Measurements from ENCODE around the gene ATOSA. TPM values are rescaled to one million over a fixed set of nuclear protein-coding genes. Genes with fewer than 3 reads are reported as not detected.

The ATOSA gene
- total and polyA plus RNA-seq, 11 donors, result 12.2 to 51.5 (median 29.8) TPM

GRCh38 chr15:52652286-52652685 is 26.9 kb downstream of the ATOSA start:
- no peaks in the 10 kb centered on the region for H3K27me3 ChIP-seq
- no peaks in the 10 kb centered on the region for H3K9me3 ChIP-seq
- ATAC-seq (no peak), DNase-seq (no peak)
- H3K27ac ChIP-seq, result peak overlapping the region; percentile 1 to 76 (median 68)
- peaks cover 13 to 71% (median 47%) of the 10 kb centered on the region in 12 donors for H3K4me1 ChIP-seq
- H3K4me3 ChIP-seq, result peak overlapping the region in 5 of 12 donors; percentile 21 to 46 (median 35)
- H3K36me3 ChIP-seq, result peaks cover 0 to 45% (median 29%) of the 10 kb centered on the region in 9 donors
- TF ChIP-seq CTCF (IDR thresholded peaks at IDR 0.05), result no peak
- no peak for TF ChIP-seq POLR2A (IDR thresholded peaks at IDR 0.05)
- intact Hi-C loops (cut with DNase I), result loop anchor here in 3 of 10 donors (2.0 kb wide), 1 partner anchor 27 kb away; the partner anchor contains the start of gene ATOSA (in 3 of the 3)
- 9 to 20% (median 16%) methylated on average over 1 of the region's 1 CpG for WGBS, 4 donors

GRCh38 chr15:52651868-52652267 is 27.3 kb downstream of the ATOSA start:
- Histone ChIP-seq H3K4me1 (peaks cover 9 to 67% (median 42%) of the 10 kb centered on the region in 12 donors), H3K27ac (peak overlapping the region; percentile 11 to 76 (median 68))
- ATAC-seq, result peak; percentile 96 to 100 (median 100)

GRCh38 chr15:52651114-52651513 is 28.1 kb downstream of the ATOSA start:
- Histone ChIP-seq H3K4me3 (peak overlapping the region in 3 of 12 donors; percentile 42 to 46 (median 45)), H3K4me1 (peaks cover 8 to 61% (median 35%) of the 10 kb centered on the region in 12 donors), H3K9me3 (no peaks in the 10 kb centered on the region), H3K36me3 (peaks cover 0 to 44% (median 31%) of the 10 kb centered on the region in 9 donors), H3K27me3 (no peaks in the 10 kb centered on the region), H3K27ac (peak overlapping the region in 9 of 12 donors; percentile 11 to 76 (median 68))
- no peak for DNase-seq
- no peak for ATAC-seq
- TF ChIP-seq CTCF (IDR thresholded peaks at IDR 0.05) (no peak), POLR2A (IDR thresholded peaks at IDR 0.05) (no peak)
- intact Hi-C loops (cut with DNase I), result no loop called here
- WGBS, 4 donors, result 78 to 93% (median 89%) methylated on average over 1 of the region's 1 CpG

More at GRCh38 chr15:52651868-52652267, 27.3 kb downstream of the ATOSA start:
- H3K4me3 ChIP-seq, result peak overlapping the region in 9 of 12 donors; percentile 19 to 46 (median 33)
- H3K9me3 ChIP-seq, result no peaks in the 10 kb centered on the region
- H3K27me3 ChIP-seq, result no peaks in the 10 kb centered on the region
- H3K36me3 ChIP-seq, result peaks cover 0 to 44% (median 29%) of the 10 kb centered on the region in 9 donors
- intact Hi-C loops (cut with DNase I), result loop anchor here in 3 of 10 donors (2.0 kb wide), 1 partner anchor 27 kb away; the partner anchor contains the start of gene ATOSA (in 3 of the 3)
- TF ChIP-seq CTCF (IDR thresholded peaks at IDR 0.05) (no peak), POLR2A (IDR thresholded peaks at IDR 0.05) (peak in 1 of 2 donors; percentile 33)
- DNase-seq, result peak; percentile 61 to 79 (median 71)
- WGBS, 4 donors, result 0 to 8% (median 3%) methylated on average over 8 of the region's 8 CpGs

GRCh38 chr15:52649686-52650085 is 29.5 kb downstream of the ATOSA start:
- H3K27me3 ChIP-seq, result no peaks in the 10 kb centered on the region
- intact Hi-C loops (cut with DNase I), result no loop called here
- DNase-seq (no peak), ATAC-seq (no peak)
- H3K4me3 ChIP-seq, result no peak overlapping the region
- H3K4me1 ChIP-seq, result peaks cover 8 to 52% (median 34%) of the 10 kb centered on the region in 12 donors
- TF ChIP-seq CTCF (IDR thresholded peaks at IDR 0.05) (no peak), POLR2A (IDR thresholded peaks at IDR 0.05) (no peak)
- H3K36me3 ChIP-seq, result peaks cover 0 to 51% (median 27%) of the 10 kb centered on the region in 9 donors
- H3K27ac ChIP-seq, result no peak overlapping the region
- no peaks in the 10 kb centered on the region for H3K9me3 ChIP-seq

Data from heart left ventricle (tissue), 16 donors.